Duodenal mucosa (tissue), 2 donors: ENCODE results near the gene SORBS2.

Experiments used
- H3K27ac ChIP-seq: one replicate; pipeline ENCODE4 v1.7.0; 2013; ENCODE audit warnings: low read depth, low read length
- H3K27me3 ChIP-seq, 2 donors: one replicate each; pipeline ENCODE4 v1.7.0; 2013; ENCODE audit warnings: low read length in 2 of 2, control low read depth in 1 of 2; ENCODE audit not compliant: insufficient read depth in 2 of 2, control insufficient read depth in 1 of 2
- H3K36me3 ChIP-seq, 2 donors: one replicate each; pipeline ENCODE4 v1.7.0; 2013; ENCODE audit warnings: low read length in 2 of 2, control low read depth in 1 of 2; ENCODE audit not compliant: insufficient read depth in 2 of 2, control insufficient read depth in 1 of 2
- H3K4me1 ChIP-seq, 2 donors: one replicate each; pipeline ENCODE4 v1.7.0; 2013; ENCODE audit warnings: low read length in 2 of 2, control low read depth in 1 of 2; ENCODE audit not compliant: insufficient read depth in 2 of 2, control insufficient read depth in 1 of 2
- H3K4me3 ChIP-seq, 2 donors: one replicate each; pipeline ENCODE4 v1.7.0; 2013; ENCODE audit warnings: low read length in 2 of 2, low read depth in 1 of 2
- H3K9ac ChIP-seq, 2 donors: one replicate each; pipeline ENCODE4 v1.7.0; 2013; ENCODE audit warnings: low read length in 2 of 2, low read depth in 1 of 2
- H3K9me3 ChIP-seq, 2 donors: one replicate each; pipeline ENCODE4 v1.7.0; 2013; ENCODE audit warnings: low read length in 2 of 2, control low read depth in 1 of 2; ENCODE audit not compliant: control insufficient read depth in 1 of 2

Gene SORBS2

GRCh38 chr4:185554365-185555126 is 257.4 kb downstream of the SORBS2 start:
- Histone ChIP-seq H3K9me3 (no peaks in the 10 kb centered on the region), H3K4me3 (no peak overlapping the region), H3K4me1 (no peaks in the 10 kb centered on the region), H3K27ac (no peak overlapping the region), H3K27me3 (no peaks in the 10 kb centered on the region), H3K9ac (no peak overlapping the region), H3K36me3 (no peaks in the 10 kb centered on the region)

GRCh38 chr4:185552254-185552653 is 259.7 kb downstream of the SORBS2 start:
- Histone ChIP-seq H3K27me3 (no peaks in the 10 kb centered on the region), H3K4me1 (no peaks in the 10 kb centered on the region), H3K9ac (no peak overlapping the region), H3K4me3 (no peak overlapping the region), H3K36me3 (no peaks in the 10 kb centered on the region), H3K9me3 (no peaks in the 10 kb centered on the region), H3K27ac (no peak overlapping the region)

GRCh38 chr4:185550933-185551332 is 261.1 kb downstream of the SORBS2 start:
- Histone ChIP-seq H3K27ac (no peak overlapping the region), H3K27me3 (no peaks in the 10 kb centered on the region), H3K9me3 (no peaks in the 10 kb centered on the region), H3K4me1 (no peaks in the 10 kb centered on the region), H3K4me3 (no peak overlapping the region), H3K9ac (no peak overlapping the region), H3K36me3 (no peaks in the 10 kb centered on the region)

GRCh38 chr4:185549095-185549639 is 262.8 kb downstream of the SORBS2 start:
- Histone ChIP-seq H3K4me3 (no peak overlapping the region), H3K36me3 (no peaks in the 10 kb centered on the region), H3K27me3 (no peaks in the 10 kb centered on the region), H3K9me3 (no peaks in the 10 kb centered on the region), H3K27ac (no peak overlapping the region), H3K4me1 (no peaks in the 10 kb centered on the region), H3K9ac (no peak overlapping the region)

GRCh38 chr4:185548587-185548986 is 263.4 kb downstream of the SORBS2 start:
- no peak overlapping the region for H3K9ac ChIP-seq
- H3K27ac ChIP-seq, result no peak overlapping the region
- H3K9me3 ChIP-seq, result no peaks in the 10 kb centered on the region
- no peak overlapping the region for H3K4me3 ChIP-seq
- H3K27me3 ChIP-seq, result no peaks in the 10 kb centered on the region
- H3K4me1 ChIP-seq, result no peaks in the 10 kb centered on the region
- H3K36me3 ChIP-seq, result no peaks in the 10 kb centered on the region

- H3K27me3 ChIP-seq, result peaks cover 0 to 3% of the 10 kb centered on the region in 2 donors
- no peak overlapping the region for H3K4me3 ChIP-seq
- peaks cover 0 to 3% of the 10 kb centered on the region in 2 donors for H3K4me1 ChIP-seq
- no peaks in the 10 kb centered on the region for H3K9me3 ChIP-seq
- no peak overlapping the region for H3K27ac ChIP-seq
- no peak overlapping the region for H3K9ac ChIP-seq
- no peaks in the 10 kb centered on the region for H3K36me3 ChIP-seq
Measured at GRCh38 chr4:185546335-185546734, 265.7 kb downstream of the SORBS2 start.

GRCh38 chr4:185542626-185543315 is 269.2 kb downstream of the SORBS2 start:
- no peaks in the 10 kb centered on the region for H3K9me3 ChIP-seq
- H3K4me3 ChIP-seq, result no peak overlapping the region
- peaks cover 6 to 16% of the 10 kb centered on the region in 2 donors for H3K27me3 ChIP-seq
- H3K4me1 ChIP-seq, result peaks cover 3 to 4% of the 10 kb centered on the region in 2 donors
- no peak overlapping the region for H3K9ac ChIP-seq
- H3K27ac ChIP-seq, result no peak overlapping the region
- no peaks in the 10 kb centered on the region for H3K36me3 ChIP-seq

- Histone ChIP-seq H3K4me1 (peaks cover 3 to 5% of the 10 kb centered on the region in 2 donors), H3K9ac (no peak overlapping the region)
Measured at GRCh38 chr4:185541251-185541727, 270.7 kb downstream of the SORBS2 start.

GRCh38 chr4:185540487-185541120 is 271.4 kb downstream of the SORBS2 start:
- H3K9ac ChIP-seq, result no peak overlapping the region
- H3K27ac ChIP-seq, result no peak overlapping the region
- H3K9me3 ChIP-seq, result no peaks in the 10 kb centered on the region

More at GRCh38 chr4:185541251-185541727, 270.7 kb downstream of the SORBS2 start:
- H3K27me3 ChIP-seq, result peaks cover 14 to 26% of the 10 kb centered on the region in 2 donors
- H3K4me3 ChIP-seq, result no peak overlapping the region
- H3K27ac ChIP-seq, result no peak overlapping the region
- no peaks in the 10 kb centered on the region for H3K9me3 ChIP-seq
- no peaks in the 10 kb centered on the region for H3K36me3 ChIP-seq

GRCh38 chr4:185540040-185540439 is 272.0 kb downstream of the SORBS2 start:
- peaks cover 20 to 33% of the 10 kb centered on the region in 2 donors for H3K27me3 ChIP-seq
- no peaks in the 10 kb centered on the region for H3K9me3 ChIP-seq
- H3K9ac ChIP-seq, result no peak overlapping the region
- H3K4me1 ChIP-seq, result peaks cover 3 to 10% of the 10 kb centered on the region in 2 donors
- no peak overlapping the region for H3K4me3 ChIP-seq
- H3K36me3 ChIP-seq, result no peaks in the 10 kb centered on the region
- H3K27ac ChIP-seq, result no peak overlapping the region

More at GRCh38 chr4:185540487-185541120, 271.4 kb downstream of the SORBS2 start:
- peaks cover 3 to 10% of the 10 kb centered on the region in 2 donors for H3K4me1 ChIP-seq
- peaks cover 20 to 31% of the 10 kb centered on the region in 2 donors for H3K27me3 ChIP-seq
- no peaks in the 10 kb centered on the region for H3K36me3 ChIP-seq
- H3K4me3 ChIP-seq, result no peak overlapping the region
